Thyroid gland (tissue), 4 donors: ENCODE measurements around the gene RIPPLY1. TPM values are rescaled to one million over a fixed set of nuclear protein-coding genes. Genes with fewer than 3 reads are reported as not detected.

Experiments used
- DNase-seq, 2 donors: peaks; one replicate each; pipeline ENCODE4 v3.0.0-alpha.2; 2019
- H3K27ac ChIP-seq, 3 donors: fragments of 200-600 bp; sonication (generic); 1 replicate in 2 of 3; 2 replicates in 1 of 3; pipeline ENCODE4 v1.5.1; 2016 to 2019; ENCODE audit warnings: mild to moderate bottlenecking in 1 of 3, moderate library complexity in 1 of 3
- H3K27me3 ChIP-seq: fragments of 200-600 bp; sonication (generic); one replicate; pipeline ENCODE4 v1.5.1; 2019
- H3K36me3 ChIP-seq, 2 donors: fragments of 200-600 bp; sonication (generic); one replicate each; pipeline ENCODE4 v1.5.1; 2016 to 2019
- H3K4me1 ChIP-seq, 2 donors: fragments of 200-600 bp; sonication (generic); one replicate each; pipeline ENCODE4 v1.5.1; 2017 to 2019
- H3K4me3 ChIP-seq, 3 donors: fragments of 200-600 bp; sonication (generic); replicated peaks in 1 of 3; 1 replicate in 2 of 3; 2 replicates in 1 of 3; pipeline ENCODE4 v1.5.1; 2016; ENCODE audit warnings: mild to moderate bottlenecking in 1 of 3
- H3K9me3 ChIP-seq: fragments of 200-600 bp; sonication (generic); one replicate; pipeline ENCODE4 v1.5.1; 2017
- POLR2A ChIP-seq, 2 donors: fragments of 450-650 bp; IDR thresholded peaks; one replicate each; pipeline ENCODE4 v1.6.1; 2017; ENCODE audit warnings: antibody characterized with exemption in 2 of 2, mild to moderate bottlenecking in 2 of 2, moderate library complexity in 1 of 2
- WGBS, 2 donors: methylation state at CpG; one replicate each; pipeline ENCODE4 v1.1.5; 2017; 5-methylcytosine and 5-hydroxymethylcytosine counted together
- intact Hi-C: fragments of 100-400 bp; cut with DNase I; formaldehyde crosslinking; loops from one replicate; pipeline ENCODE4 v1.15.1; 2023
- total RNA-seq, 4 donors: library from RNA; depleted of rRNA; stranded (reverse); fragments of >200 nt; gene quantifications; one replicate each; pipeline ENCODE4 v1.2.3, GENCODE V29; 2016
- TF ChIP-seq, protein P1 (sequence below), 6 experiments: fragments of 200-600 bp in 3 of 6; fragments of 450-650 bp in 3 of 6; sonication (generic) in 3 of 6; IDR thresholded peaks; one replicate each; pipeline ENCODE4 v1.5.1; 2016 to 2019; ENCODE audit warnings: antibody characterized with exemption in 6 of 6, mild to moderate bottlenecking in 2 of 6, inconsistent platforms in 1 of 6, moderate library complexity in 1 of 6

Gene RIPPLY1
- total RNA-seq, 4 donors from 2014 or later: not detected

DNA sequence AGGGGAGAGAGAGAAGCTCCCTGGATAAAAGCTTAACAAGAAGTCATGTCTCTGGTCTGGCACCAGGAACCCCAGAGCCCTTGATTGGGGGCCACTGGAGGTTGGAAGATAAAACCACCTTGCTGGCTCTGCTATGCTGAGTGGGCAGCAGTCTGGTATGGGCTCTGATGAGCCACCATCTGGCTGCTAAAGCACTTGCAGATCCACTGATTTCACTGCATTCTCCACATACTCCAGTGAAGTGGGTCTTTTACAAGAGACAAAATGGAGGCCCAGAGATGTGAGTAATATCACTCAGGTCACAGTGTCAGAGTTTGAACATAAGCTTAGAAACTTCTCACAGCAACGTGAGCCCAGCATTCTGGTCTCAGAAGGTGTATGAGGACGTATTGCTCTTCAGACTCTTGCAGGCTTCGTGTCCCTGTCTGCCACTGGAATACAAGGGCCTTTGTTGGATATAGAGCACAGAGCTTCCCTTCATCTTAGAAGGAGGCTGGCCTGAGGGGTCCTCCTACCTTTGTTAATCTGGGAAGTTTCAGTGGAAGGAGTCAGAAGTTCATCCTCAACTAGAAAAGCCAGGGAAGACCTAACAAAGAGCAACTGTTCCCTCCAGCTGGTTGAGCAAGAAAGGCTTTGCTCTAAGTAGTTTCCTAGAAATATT is 28.8 kb upstream of the RIPPLY1 start:
- no peaks in the 10 kb centered on the region for H3K27me3 ChIP-seq
- H3K36me3 ChIP-seq: no peaks in the 10 kb centered on the region
- no peak for TF ChIP-seq POLR2A (IDR thresholded peaks at IDR 0.05)
- TF ChIP-seq, protein P1, sequence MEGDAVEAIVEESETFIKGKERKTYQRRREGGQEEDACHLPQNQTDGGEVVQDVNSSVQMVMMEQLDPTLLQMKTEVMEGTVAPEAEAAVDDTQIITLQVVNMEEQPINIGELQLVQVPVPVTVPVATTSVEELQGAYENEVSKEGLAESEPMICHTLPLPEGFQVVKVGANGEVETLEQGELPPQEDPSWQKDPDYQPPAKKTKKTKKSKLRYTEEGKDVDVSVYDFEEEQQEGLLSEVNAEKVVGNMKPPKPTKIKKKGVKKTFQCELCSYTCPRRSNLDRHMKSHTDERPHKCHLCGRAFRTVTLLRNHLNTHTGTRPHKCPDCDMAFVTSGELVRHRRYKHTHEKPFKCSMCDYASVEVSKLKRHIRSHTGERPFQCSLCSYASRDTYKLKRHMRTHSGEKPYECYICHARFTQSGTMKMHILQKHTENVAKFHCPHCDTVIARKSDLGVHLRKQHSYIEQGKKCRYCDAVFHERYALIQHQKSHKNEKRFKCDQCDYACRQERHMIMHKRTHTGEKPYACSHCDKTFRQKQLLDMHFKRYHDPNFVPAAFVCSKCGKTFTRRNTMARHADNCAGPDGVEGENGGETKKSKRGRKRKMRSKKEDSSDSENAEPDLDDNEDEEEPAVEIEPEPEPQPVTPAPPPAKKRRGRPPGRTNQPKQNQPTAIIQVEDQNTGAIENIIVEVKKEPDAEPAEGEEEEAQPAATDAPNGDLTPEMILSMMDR (IDR thresholded peaks at IDR 0.05): no peak
- no peak overlapping the region for H3K27ac ChIP-seq
- no peak overlapping the region for H3K4me3 ChIP-seq
- peaks cover 2 to 9% of the 10 kb centered on the region in 2 donors for H3K4me1 ChIP-seq
- WGBS, 2 donors: 86 to 94% methylated on average over 2 to 3 of the region's 3 CpGs
- no peak for DNase-seq
- intact Hi-C loops: no loop called here
- no peaks in the 10 kb centered on the region for H3K9me3 ChIP-seq

DNA sequence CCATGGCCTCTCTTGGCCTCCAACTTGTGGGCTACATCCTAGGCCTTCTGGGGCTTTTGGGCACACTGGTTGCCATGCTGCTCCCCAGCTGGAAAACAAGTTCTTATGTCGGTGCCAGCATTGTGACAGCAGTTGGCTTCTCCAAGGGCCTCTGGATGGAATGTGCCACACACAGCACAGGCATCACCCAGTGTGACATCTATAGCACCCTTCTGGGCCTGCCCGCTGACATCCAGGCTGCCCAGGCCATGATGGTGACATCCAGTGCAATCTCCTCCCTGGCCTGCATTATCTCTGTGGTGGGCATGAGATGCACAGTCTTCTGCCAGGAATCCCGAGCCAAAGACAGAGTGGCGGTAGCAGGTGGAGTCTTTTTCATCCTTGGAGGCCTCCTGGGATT is 25.1 kb upstream of the RIPPLY1 start:
- Histone ChIP-seq H3K36me3 (no peaks in the 10 kb centered on the region), H3K4me1 (peaks cover 0 to 2% of the 10 kb centered on the region in 2 donors), H3K9me3 (no peaks in the 10 kb centered on the region), H3K4me3 (no peak overlapping the region), H3K27me3 (no peaks in the 10 kb centered on the region), H3K27ac (peak overlapping the region in 1 of 3 donors; percentile 48)
- no peak for DNase-seq
- WGBS, 2 donors: no CpG with 5 or more reads among the region's 4 CpGs
- TF ChIP-seq, protein P1 (IDR thresholded peaks at IDR 0.05): no peak
- no peak for TF ChIP-seq POLR2A (IDR thresholded peaks at IDR 0.05)
- intact Hi-C loops: no loop called here

DNA sequence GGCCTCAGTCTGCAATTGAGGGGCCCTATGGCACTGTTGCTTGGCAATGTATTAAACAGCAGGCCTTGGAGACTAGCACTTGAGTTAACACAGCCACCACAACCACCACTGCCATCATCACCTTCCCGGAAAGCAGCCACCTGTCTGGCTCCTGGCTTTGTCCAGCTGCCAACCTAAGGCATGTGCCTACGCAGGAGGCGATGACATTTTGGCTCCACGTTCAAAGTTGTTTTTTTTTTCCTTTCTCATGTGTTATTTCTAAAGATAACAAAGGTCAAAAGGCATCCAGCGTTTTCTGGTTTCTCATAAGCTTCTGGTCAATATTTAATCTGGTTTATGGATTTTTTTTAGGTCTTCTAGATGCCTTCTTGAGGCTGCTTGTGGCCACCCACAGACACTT is 24.6 kb upstream of the RIPPLY1 start:
- no peak overlapping the region for H3K4me3 ChIP-seq
- H3K27ac ChIP-seq: peak overlapping the region in 1 of 3 donors; percentile 48
- 17 to 43% methylated on average over 5 of the region's 5 CpGs for WGBS, 2 donors
- H3K9me3 ChIP-seq: no peaks in the 10 kb centered on the region
- peak; percentile 30 to 53 for DNase-seq
- H3K27me3 ChIP-seq: no peaks in the 10 kb centered on the region
- TF ChIP-seq, protein P1 (IDR thresholded peaks at IDR 0.05): no peak
- no peak for TF ChIP-seq POLR2A (IDR thresholded peaks at IDR 0.05)
- intact Hi-C loops: no loop called here
- H3K4me1 ChIP-seq: no peaks in the 10 kb centered on the region
- no peaks in the 10 kb centered on the region for H3K36me3 ChIP-seq

DNA sequence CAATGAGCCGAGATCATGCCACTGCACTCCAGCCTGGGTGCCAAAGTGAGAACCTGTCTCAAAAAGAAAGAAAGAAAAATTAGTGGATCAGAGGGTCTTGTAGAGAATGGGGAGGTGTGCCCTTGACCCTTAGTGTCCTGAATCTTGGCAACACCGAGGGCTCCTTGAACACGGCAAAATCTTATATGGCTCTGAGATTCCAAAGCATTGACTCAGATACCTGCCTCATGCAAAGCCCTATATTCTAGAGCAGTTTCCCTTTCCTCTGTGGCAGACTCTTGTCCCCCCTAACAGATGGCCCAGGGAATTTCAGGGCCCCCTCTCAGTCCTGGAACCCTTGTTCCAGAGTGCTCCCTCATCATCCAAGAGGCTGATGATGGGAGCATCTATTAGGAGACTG is 23.9 kb upstream of the RIPPLY1 start:
- intact Hi-C loops: no loop called here

DNA sequence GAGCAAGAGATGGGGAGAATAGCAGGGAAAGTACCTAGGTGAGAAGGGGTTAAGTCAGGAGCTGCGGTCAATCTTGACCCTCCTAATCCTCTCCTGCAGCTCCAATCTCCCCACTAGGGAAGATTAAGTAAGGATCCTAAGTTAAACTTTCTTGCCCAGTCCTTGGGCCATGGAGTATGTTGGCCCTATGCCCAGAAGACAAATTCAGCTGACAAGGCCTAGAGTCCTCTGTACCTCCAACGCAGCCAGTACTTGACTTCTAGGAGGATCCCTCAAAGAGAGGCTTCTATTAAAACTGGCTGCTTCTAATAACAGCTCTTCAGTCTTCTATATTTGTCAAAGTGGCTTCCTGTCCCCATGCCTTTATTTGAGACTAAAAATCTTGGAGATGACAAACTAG is 18.5 kb upstream of the RIPPLY1 start:
- TF ChIP-seq POLR2A (IDR thresholded peaks at IDR 0.05): no peak
- TF ChIP-seq, protein P1 (IDR thresholded peaks at IDR 0.05): no peak
- peak; percentile 61 to 65 for DNase-seq
- Histone ChIP-seq H3K27me3 (no peaks in the 10 kb centered on the region), H3K36me3 (no peaks in the 10 kb centered on the region), H3K4me3 (no peak overlapping the region), H3K27ac (peak overlapping the region in 2 of 3 donors; percentile 58 to 70), H3K9me3 (no peaks in the 10 kb centered on the region), H3K4me1 (peaks cover 4 to 10% of the 10 kb centered on the region in 2 donors)
- WGBS, 2 donors: 19 to 28% methylated on average over 2 of the region's 2 CpGs
- intact Hi-C loops: no loop called here

More for the DNA sequence above, 23.9 kb upstream of the RIPPLY1 start:
- no peak overlapping the region for H3K4me3 ChIP-seq
- no peak overlapping the region for H3K27ac ChIP-seq
- TF ChIP-seq, protein P1 (IDR thresholded peaks at IDR 0.05): no peak
- no peak for TF ChIP-seq POLR2A (IDR thresholded peaks at IDR 0.05)
- DNase-seq: no peak
- H3K4me1 ChIP-seq: no peaks in the 10 kb centered on the region
- no peaks in the 10 kb centered on the region for H3K9me3 ChIP-seq
- H3K27me3 ChIP-seq: no peaks in the 10 kb centered on the region
- no peaks in the 10 kb centered on the region for H3K36me3 ChIP-seq
- WGBS, 2 donors: 92 to 100% methylated on average over 2 to 3 of the region's 3 CpGs
